Measurements from ENCODE around the gene RFX4. TPM values are rescaled to one million over a fixed set of nuclear protein-coding genes. Genes with fewer than 3 reads are reported as not detected.

Gene RFX4
- total and polyA plus RNA-seq, 2 of the 8 experiments (the other 6 are each of a cell fraction or from before 2014, with no cell fraction given) = 0.06 TPM; not detected in 1

DNA sequence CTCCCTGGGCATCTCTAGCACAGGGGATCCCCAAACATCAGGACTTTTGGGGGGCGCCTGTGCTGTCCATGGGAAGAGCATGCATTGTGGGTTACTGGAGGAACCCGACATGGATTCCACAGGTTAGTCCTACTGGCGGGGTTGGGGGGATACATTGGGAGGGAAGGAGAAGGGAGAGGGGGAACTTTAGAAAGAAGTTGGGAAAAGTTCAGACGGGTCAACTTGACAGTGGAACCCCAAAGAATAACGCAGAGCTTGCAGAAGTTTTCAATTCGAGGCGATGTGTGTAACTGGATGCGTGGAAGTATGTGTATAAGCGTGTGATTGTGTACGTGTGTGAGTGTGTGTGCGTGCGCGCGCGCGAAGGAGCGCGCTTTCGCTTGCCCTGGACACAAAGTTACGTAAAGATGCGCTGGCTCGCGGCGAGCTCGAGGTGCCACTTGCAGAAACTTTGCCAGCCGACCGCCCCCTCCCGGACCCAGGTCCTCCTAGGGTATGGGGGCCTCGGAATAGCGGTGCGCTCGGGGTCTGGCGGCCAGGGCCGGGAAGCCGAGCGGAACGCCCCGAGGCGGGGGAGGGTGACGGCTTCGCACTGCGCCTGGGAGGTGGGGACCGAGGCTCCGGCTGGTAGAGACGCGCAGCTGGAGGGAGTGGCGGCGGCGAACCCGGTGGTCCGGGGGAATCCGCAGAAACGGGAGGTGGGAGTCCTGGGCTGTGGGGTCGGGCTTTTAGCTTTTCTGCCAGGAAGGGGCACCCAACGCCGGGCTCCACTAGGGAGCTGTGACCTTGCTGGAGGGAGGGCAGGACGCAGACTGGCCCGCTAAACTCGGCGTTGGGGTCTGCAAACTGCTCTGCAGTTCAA lies 669 bp downstream of the RFX4 start:
- 6% methylated on average over 29 of the region's 60 CpGs; no CpG with 5 or more reads in 1 of the 2 experiments for WGBS, 2 experiments (ENCODE audit: extremely low coverage in 1 of 2, insufficient coverage in 1 of 2, insufficient read length in 1 of 2, insufficient replicate concordance in 2 of 2, low coverage in 1 of 2, low lambda C conversion rate in 2 of 2, missing lambda C conversion rate in 1 of 2)
- no peak overlapping the region for H2AK5ac ChIP-seq (ENCODE audit: low read depth, low read length)
- H2BK5ac ChIP-seq (ENCODE audit: low read depth, low read length) = no peak overlapping the region; the same call in 1 of the 2 replicates
- FAIRE-seq (no peak), DNase-seq (ENCODE audit: low read depth in 1 of 2, low spot score in 2 of 2) (peak in 1 of 2 experiments; percentile 86)
- H2AFZ ChIP-seq (ENCODE audit: low read length) = no peak overlapping the region
- H4K20me1 ChIP-seq (replicated peaks in 1 of 2; ENCODE audit: control insufficient read depth in 1 of 2, insufficient read depth in 2 of 2, low read length in 2 of 2) = peaks cover 13 to 34% of the 10 kb centered on the region in 2 experiments
- H4K8ac ChIP-seq (ENCODE audit: extremely low read depth, insufficient read depth, low read length) = peak overlapping the region; percentile 63
- H2BK15ac ChIP-seq (ENCODE audit: low read length) = peak overlapping the region; percentile 98; the same call in 1 of the 2 replicates
- H3K4me1 ChIP-seq (replicated peaks in 1 of 4; ENCODE audit: control insufficient read depth in 3 of 4, insufficient read depth in 4 of 4, low read length in 3 of 4) = peaks cover 7 to 34% (median 19%) of the 10 kb centered on the region in 4 experiments
- peaks cover 71 to 83% (median 80%) of the 10 kb centered on the region in 4 experiments for H3K27me3 ChIP-seq (replicated peaks in 1 of 4; ENCODE audit: control insufficient read depth in 3 of 4, extremely low read depth in 1 of 4, insufficient read depth in 3 of 4, low read length in 3 of 4)
- peak overlapping the region; percentile 47 to 72 (median 58) for H3K4me3 ChIP-seq (ENCODE audit: extremely low read depth in 1 of 4, insufficient read depth in 2 of 4, low read depth in 3 of 4, low read length in 4 of 4)
- no peaks in the 10 kb centered on the region; a peak in 1 of 8 replicates for H3K36me3 ChIP-seq (ENCODE audit: control insufficient read depth in 2 of 4, insufficient read depth in 4 of 4, low read length in 3 of 4)
- H3K4ac ChIP-seq (replicated peaks; ENCODE audit: insufficient read length, low read depth, low read length) = no peak overlapping the region
- H4K91ac ChIP-seq (replicated peaks; ENCODE audit: insufficient read length, low read length) = no peak overlapping the region
- H3K9ac ChIP-seq (replicated peaks in 1 of 4; ENCODE audit: extremely low read depth in 1 of 4, low read depth in 3 of 4, low read length in 3 of 4) = no peak overlapping the region
- H3K56ac ChIP-seq (replicated peaks; ENCODE audit: insufficient read length, low read depth, low read length) = no peak overlapping the region
- peak overlapping the region; percentile 92; the same call in 1 of the 2 replicates for H2BK12ac ChIP-seq (ENCODE audit: low read depth, low read length)
- H3K23me2 ChIP-seq (ENCODE audit: low read depth, low read length) = peaks cover 28% of the 10 kb centered on the region; the same call in 1 of the 2 replicates
- no peaks in the 10 kb centered on the region; a peak in 1 of 4 replicates for H3K9me3 ChIP-seq (ENCODE audit: insufficient read depth in 2 of 2, low read depth in 1 of 2, low read length in 1 of 2)
- CTCF ChIA-PET (ENCODE audit: partially characterized antibody) = interaction anchor here (1.0 to 1.4 kb wide), 3 partner anchors 139 to 336 kb away, joined by 3 read pairs; no protein-coding TSS in a partner anchor
- no peak overlapping the region for H3K27ac ChIP-seq (ENCODE audit: low read depth, low read length)
- no peak overlapping the region for H2BK120ac ChIP-seq (replicated peaks; ENCODE audit: low read depth, low read length)
- no peaks in the 10 kb centered on the region for H3K79me2 ChIP-seq (ENCODE audit: control insufficient read depth in 1 of 2, insufficient read depth in 2 of 2, low read length in 2 of 2)
- H3K79me1 ChIP-seq (ENCODE audit: low read depth, low read length) = no peaks in the 10 kb centered on the region
- no peak overlapping the region for H3K23ac ChIP-seq (ENCODE audit: insufficient read length)
- H3K18ac ChIP-seq (ENCODE audit: extremely low read depth, low read length) = no peak overlapping the region
- no peak overlapping the region for H3K14ac ChIP-seq (ENCODE audit: insufficient read length)
- no peak overlapping the region for H4K5ac ChIP-seq (ENCODE audit: insufficient read length, low read depth, low read length)
- H3K4me2 ChIP-seq (ENCODE audit: insufficient read depth in 1 of 2, low read depth in 2 of 2, low read length in 2 of 2) = peak overlapping the region; percentile 88 to 90
- H2BK20ac ChIP-seq (ENCODE audit: low read length) = no peak overlapping the region
- POLR2A ChIA-PET (ENCODE audit: partially characterized antibody) = interaction anchor here (0.6 to 1.2 kb wide), 5 partner anchors 11 to 1613 kb away, joined by 3 to 4 read pairs (median 3); partner anchors contain the start of gene POLR3B
- TF ChIP-seq RNF2 (IDR thresholded peaks at IDR 0.05; ENCODE audit: borderline replicate concordance, low read depth, low read length, missing control alignments, poor library complexity, severe bottlenecking) = peak; percentile 90
- TF ChIP-seq RAD21 (IDR thresholded peaks at IDR 0.05 in 1 of 2, conservative IDR thresholded peaks at IDR 0.05 in 1 of 2; ENCODE audit: low read depth in 2 of 2, low read length in 2 of 2) = peak in 1 of 2 experiments; percentile 14; a peak in 1 of 4 replicates
- TF ChIP-seq CTCF (IDR thresholded peaks at IDR 0.05; ENCODE audit: control extremely low read depth in 1 of 3, insufficient read depth in 1 of 3, low read depth in 1 of 3, low read length in 3 of 3) = no peak
- no peak for TF ChIP-seq NRF1 (IDR thresholded peaks at IDR 0.05; ENCODE audit: low read depth, low read length)
- TF ChIP-seq KDM4A (IDR thresholded peaks at IDR 0.05; ENCODE audit: low read depth, low read length, severe bottlenecking) = peak; percentile 67
- peak; percentile 89 for TF ChIP-seq CTBP2 (IDR thresholded peaks at IDR 0.05; ENCODE audit: borderline replicate concordance, insufficient read depth, insufficient read length, low read length)
